ENCODE data around the gene ENHO. TPM values are rescaled to one million over a fixed set of nuclear protein-coding genes. Genes with fewer than 3 reads are reported as not detected.

Gene ENHO
- polyA plus RNA-seq, 3 donors = 2.3 to 3.2 (median 2.7) TPM

DNA sequence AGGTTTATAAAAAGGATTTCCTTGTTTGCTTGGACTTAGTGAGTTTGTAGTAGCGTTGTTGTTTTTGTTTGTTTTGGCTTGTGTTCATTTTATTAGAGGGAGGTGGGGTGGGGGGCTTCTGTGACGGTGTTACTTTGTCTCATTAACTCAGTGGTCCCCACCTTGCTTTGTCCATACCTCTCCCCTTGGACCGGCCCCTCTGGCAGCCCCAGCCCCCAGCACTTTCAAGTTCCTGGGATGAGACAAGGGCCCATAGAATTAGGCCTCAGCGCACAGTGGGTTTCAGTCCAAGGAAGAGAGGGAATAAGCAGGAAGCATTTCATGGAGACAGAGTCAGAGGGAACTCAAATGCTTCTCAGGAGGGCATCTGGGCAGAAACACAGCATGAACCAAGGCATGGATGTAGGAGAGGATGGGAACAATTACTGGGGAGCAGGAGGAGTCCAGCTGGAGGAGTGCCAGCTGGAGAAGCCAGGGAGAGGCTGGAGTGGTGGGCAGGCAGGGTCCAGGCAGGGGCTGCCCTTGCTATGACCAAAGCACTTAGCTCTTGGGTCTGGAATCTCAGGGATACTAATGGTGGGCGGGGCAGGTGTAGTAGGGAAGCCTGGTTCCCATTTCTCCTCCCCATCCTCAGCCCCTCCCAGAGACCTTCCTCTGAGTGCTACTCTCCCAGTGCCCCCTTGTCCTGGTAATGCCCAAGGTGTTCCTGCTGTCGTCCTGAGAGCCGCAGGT, 23.5 kb upstream of the ENHO start:
- no peaks in the 10 kb centered on the region for H3K9me3 ChIP-seq (replicated peaks in 1 of 2; ENCODE audit: control insufficient read depth in 1 of 2, insufficient read depth in 1 of 2, low read length in 2 of 2)
- intact Hi-C loops (cut with micrococcal nuclease) = no loop called here
- Mint-ChIP-seq H3K27me3 (ENCODE audit: low read depth in 3 of 3) (peaks cover 5 to 18% (median 16%) of the 10 kb centered on the region in 3 donors), H3K4me1 (no peaks in the 10 kb centered on the region), H3K27ac (peak overlapping the region in 2 of 7 donors; percentile 46 to 65), H3K4me3 (no peak overlapping the region), H3K36me3 (no peaks in the 10 kb centered on the region), H3K9me3 (no peaks in the 10 kb centered on the region)
- H3K36me3 ChIP-seq (replicated peaks in 1 of 2; ENCODE audit: control insufficient read depth in 1 of 2, insufficient read depth in 2 of 2, low read length in 2 of 2) = no peaks in the 10 kb centered on the region
- H3K79me2 ChIP-seq (ENCODE audit: insufficient read depth, low read length) = no peaks in the 10 kb centered on the region
- no peak overlapping the region for H3K27ac ChIP-seq (ENCODE audit: low read depth in 1 of 2, low read length in 2 of 2)
- TF ChIP-seq, protein P1, sequence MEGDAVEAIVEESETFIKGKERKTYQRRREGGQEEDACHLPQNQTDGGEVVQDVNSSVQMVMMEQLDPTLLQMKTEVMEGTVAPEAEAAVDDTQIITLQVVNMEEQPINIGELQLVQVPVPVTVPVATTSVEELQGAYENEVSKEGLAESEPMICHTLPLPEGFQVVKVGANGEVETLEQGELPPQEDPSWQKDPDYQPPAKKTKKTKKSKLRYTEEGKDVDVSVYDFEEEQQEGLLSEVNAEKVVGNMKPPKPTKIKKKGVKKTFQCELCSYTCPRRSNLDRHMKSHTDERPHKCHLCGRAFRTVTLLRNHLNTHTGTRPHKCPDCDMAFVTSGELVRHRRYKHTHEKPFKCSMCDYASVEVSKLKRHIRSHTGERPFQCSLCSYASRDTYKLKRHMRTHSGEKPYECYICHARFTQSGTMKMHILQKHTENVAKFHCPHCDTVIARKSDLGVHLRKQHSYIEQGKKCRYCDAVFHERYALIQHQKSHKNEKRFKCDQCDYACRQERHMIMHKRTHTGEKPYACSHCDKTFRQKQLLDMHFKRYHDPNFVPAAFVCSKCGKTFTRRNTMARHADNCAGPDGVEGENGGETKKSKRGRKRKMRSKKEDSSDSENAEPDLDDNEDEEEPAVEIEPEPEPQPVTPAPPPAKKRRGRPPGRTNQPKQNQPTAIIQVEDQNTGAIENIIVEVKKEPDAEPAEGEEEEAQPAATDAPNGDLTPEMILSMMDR (IDR thresholded peaks at IDR 0.05) = no peak
- H4K20me1 ChIP-seq (ENCODE audit: insufficient read depth, low read length) = no peaks in the 10 kb centered on the region
- H3K4me1 ChIP-seq (ENCODE audit: control insufficient read depth in 1 of 2, insufficient read depth in 2 of 2, low read length in 2 of 2) = no peaks in the 10 kb centered on the region
- H3K27me3 ChIP-seq (ENCODE audit: control insufficient read depth in 2 of 2, insufficient read depth in 2 of 2, low read length in 2 of 2) = no peaks in the 10 kb centered on the region
- no peak overlapping the region for H3K4me2 ChIP-seq (replicated peaks; ENCODE audit: extremely low read depth, low read length, poor library complexity, severe bottlenecking)
- no peak overlapping the region for H3K4me3 ChIP-seq (replicated peaks in 1 of 3; ENCODE audit: low read depth in 2 of 3, low read length in 3 of 3)
- no peak for DNase-seq
- H3K9ac ChIP-seq (ENCODE audit: insufficient read depth, low read length, poor library complexity, severe bottlenecking) = no peak overlapping the region
- WGBS (ENCODE audit: insufficient coverage) = 97% methylated on average over 3 of the region's 7 CpGs
- H2AFZ ChIP-seq (ENCODE audit: insufficient read depth, low read depth, low read length, poor library complexity, severe bottlenecking) = no peak overlapping the region

- Histone ChIP-seq H3K4me1 (ENCODE audit: control insufficient read depth in 1 of 2, insufficient read depth in 2 of 2, low read length in 2 of 2) (no peaks in the 10 kb centered on the region), H4K20me1 (ENCODE audit: insufficient read depth, low read length) (no peaks in the 10 kb centered on the region), H3K27me3 (ENCODE audit: control insufficient read depth in 2 of 2, insufficient read depth in 2 of 2, low read length in 2 of 2) (no peaks in the 10 kb centered on the region), H2AFZ (ENCODE audit: insufficient read depth, low read depth, low read length, poor library complexity, severe bottlenecking) (no peak overlapping the region), H3K36me3 (replicated peaks in 1 of 2; ENCODE audit: control insufficient read depth in 1 of 2, insufficient read depth in 2 of 2, low read length in 2 of 2) (no peaks in the 10 kb centered on the region), H3K9me3 (replicated peaks in 1 of 2; ENCODE audit: control insufficient read depth in 1 of 2, insufficient read depth in 1 of 2, low read length in 2 of 2) (no peaks in the 10 kb centered on the region), H3K9ac (ENCODE audit: insufficient read depth, low read length, poor library complexity, severe bottlenecking) (no peak overlapping the region), H3K4me2 (replicated peaks; ENCODE audit: extremely low read depth, low read length, poor library complexity, severe bottlenecking) (no peak overlapping the region), H3K79me2 (ENCODE audit: insufficient read depth, low read length) (no peaks in the 10 kb centered on the region), H3K27ac (ENCODE audit: low read depth in 1 of 2, low read length in 2 of 2) (no peak overlapping the region), H3K4me3 (replicated peaks in 1 of 3; ENCODE audit: low read depth in 2 of 3, low read length in 3 of 3) (no peak overlapping the region)
- H3K27ac Mint-ChIP-seq = peak overlapping the region in 1 of 7 donors; percentile 51
- H3K4me3 Mint-ChIP-seq = no peak overlapping the region
- DNase-seq = no peak
- H3K9me3 Mint-ChIP-seq = no peaks in the 10 kb centered on the region
- 88% methylated on average over 6 of the region's 6 CpGs for WGBS (ENCODE audit: insufficient coverage)
- intact Hi-C loops (cut with micrococcal nuclease) = no loop called here
- peaks cover 5 to 18% (median 16%) of the 10 kb centered on the region in 3 donors for H3K27me3 Mint-ChIP-seq (ENCODE audit: low read depth in 3 of 3)
- TF ChIP-seq, protein P1 (IDR thresholded peaks at IDR 0.05) = no peak
- no peaks in the 10 kb centered on the region for H3K36me3 Mint-ChIP-seq
- H3K4me1 Mint-ChIP-seq = no peaks in the 10 kb centered on the region
Observed at GRCh38 chr9:34545497-34545896, 22.7 kb upstream of the ENHO start.

All from CD14-positive monocyte (primary cell).